Hematopoietic multipotent progenitor cell (in vitro differentiated cells): ENCODE data around the gene GDF7. TPM values are rescaled to one million over a fixed set of nuclear protein-coding genes. Genes with fewer than 3 reads are reported as not detected.

ENCODE experiments used
- DNase-seq, 3 donors: peaks; one replicate each; pipeline ENCODE4 v3.0.0-alpha.2; 2011 to 2015; ENCODE audit warnings: low read depth in 2 of 3, low spot score in 2 of 3
- total RNA-seq: library from RNA; depleted of rRNA; stranded (reverse); fragments of >200 nt; gene quantifications from one replicate; pipeline ENCODE4 v1.2.3, GENCODE V29; 2012

GDF7 gene
- total RNA-seq, 1 donor = 2.2 TPM

GRCh38 chr2:20627712-20628380, 39.1 kb upstream of the GDF7 start:
- DNase-seq = no peak

- DNase-seq = no peak
Measured at GRCh38 chr2:20629181-20629580, 37.8 kb upstream of the GDF7 start.

- DNase-seq = no peak
Measured at GRCh38 chr2:20629581-20630171, 37.3 kb upstream of the GDF7 start.

- DNase-seq = no peak
Measured at GRCh38 chr2:20630967-20631366, 36.0 kb upstream of the GDF7 start.

GRCh38 chr2:20631617-20632307, 35.2 kb upstream of the GDF7 start:
- no peak for DNase-seq

GRCh38 chr2:20632446-20632990, 34.4 kb upstream of the GDF7 start:
- no peak for DNase-seq

- no peak for DNase-seq
Measured at GRCh38 chr2:20633001-20633400, 33.9 kb upstream of the GDF7 start.

GRCh38 chr2:20633794-20634506, 33.0 kb upstream of the GDF7 start:
- no peak for DNase-seq

GRCh38 chr2:20634507-20635112, 32.3 kb upstream of the GDF7 start:
- no peak for DNase-seq

GRCh38 chr2:20635113-20635510, 31.8 kb upstream of the GDF7 start:
- DNase-seq = no peak

- DNase-seq = peak in 2 of 3 donors; percentile 56 to 75
Measured at GRCh38 chr2:20635675-20636584, 31.0 kb upstream of the GDF7 start.

GRCh38 chr2:20637147-20637546, 29.8 kb upstream of the GDF7 start:
- DNase-seq = no peak

GRCh38 chr2:20638014-20638413, 28.9 kb upstream of the GDF7 start:
- no peak for DNase-seq

GRCh38 chr2:20638646-20639430, 28.1 kb upstream of the GDF7 start:
- DNase-seq = no peak

GRCh38 chr2:20640411-20641122, 26.4 kb upstream of the GDF7 start:
- DNase-seq = no peak

- no peak for DNase-seq
Measured at GRCh38 chr2:20641123-20641985, 25.6 kb upstream of the GDF7 start.
